Uterus (tissue), 2 donors: ENCODE data around the gene HOOK2.

ENCODE experiments used
- CTCF ChIP-seq, 4 experiments: fragments of 200-600 bp in 2 of 4; fragments of 450-650 bp in 2 of 4; sonication (generic) in 2 of 4; IDR thresholded peaks; one replicate each; pipeline ENCODE4 v1.5.1; 2016 to 2019; ENCODE audit warnings: antibody characterized with exemption in 4 of 4, mild to moderate bottlenecking in 2 of 4, moderate library complexity in 1 of 4
- POLR2A ChIP-seq, 2 donors: fragments of 450-650 bp; IDR thresholded peaks; one replicate each; pipeline ENCODE4 v1.6.1; 2016; ENCODE audit warnings: antibody characterized with exemption in 2 of 2, mild to moderate bottlenecking in 1 of 2, moderate library complexity in 1 of 2

- TF ChIP-seq CTCF (IDR thresholded peaks at IDR 0.05) (no peak), POLR2A (IDR thresholded peaks at IDR 0.05) (no peak)
Observed at GRCh38 chr19:12784871-12785430, 9.6 kb upstream of the HOOK2 start.
